Measurements from ENCODE around the gene PHACTR4.

DNA sequence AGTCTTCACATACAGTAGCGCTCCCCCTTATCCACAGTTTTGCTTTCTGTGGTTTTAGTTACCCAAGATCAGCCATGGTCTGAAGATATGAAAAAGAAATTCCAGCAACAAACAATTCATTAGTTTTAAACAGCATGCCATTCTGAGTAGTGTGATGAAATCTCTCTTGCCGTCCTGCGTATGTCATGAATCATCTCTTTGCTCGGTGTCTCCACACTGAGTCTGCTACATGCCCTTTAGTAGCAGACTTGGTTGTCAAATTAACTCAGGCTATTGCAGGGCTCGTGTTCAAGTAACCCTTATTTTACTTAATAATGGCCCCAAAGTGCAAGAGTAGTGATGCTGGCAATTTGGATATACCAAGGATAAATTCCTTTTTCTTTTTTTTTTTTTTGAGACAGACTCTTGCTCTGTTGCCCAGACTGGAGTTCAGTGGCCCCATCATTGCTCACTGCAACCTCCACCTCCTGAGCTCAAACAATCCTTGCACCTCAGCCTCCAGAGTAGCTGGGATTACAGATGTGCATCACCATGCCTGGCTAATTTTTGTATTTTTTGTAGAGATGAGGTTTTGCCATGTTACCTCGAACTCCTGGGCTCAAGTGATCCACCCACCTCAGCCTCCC is 22.6 kb downstream of the PHACTR4 start:
- TF ChIP-seq CTCF (IDR thresholded peaks at IDR 0.05; ENCODE audit: low read depth, low read length, poor library complexity, severe bottlenecking) = no peak
- no peak for TF ChIP-seq EZH2phosphoT487 (IDR thresholded peaks at IDR 0.05; ENCODE audit: borderline replicate concordance, low read length)

All from DOHH2 (cell line).